Breast epithelium (tissue), 4 donors: Measurements from ENCODE around the gene ACAA1. TPM values are rescaled to one million over a fixed set of nuclear protein-coding genes. Genes with fewer than 3 reads are reported as not detected.
"Not testable (repeated sequence)": the region's sequence is repeated elsewhere in the genome, so short reads cannot be mapped to it uniquely, and the experiment has no call there.

Experiments used
- DNase-seq, 2 donors: peaks; one replicate each; pipeline ENCODE4 v3.0.0-alpha.2; 2019; ENCODE audit warnings: low spot score in 2 of 2
- H3K27ac ChIP-seq, 2 donors: fragments of 200-600 bp; sonication (generic) in 1 of 2; one replicate each; pipeline ENCODE4 v1.5.1; 2016 to 2019; ENCODE audit warnings: mild to moderate bottlenecking in 1 of 2
- H3K27me3 ChIP-seq, 2 donors: fragments of 200-600 bp; sonication (generic) in 1 of 2; one replicate each; pipeline versions ENCODE4 v1.5.1 to v1.6.0; 2017 to 2019; ENCODE audit warnings: control low read depth in 1 of 2, mild to moderate bottlenecking in 1 of 2
- H3K36me3 ChIP-seq: fragments of 200-600 bp; one replicate; pipeline ENCODE4 v1.5.1; 2019
- H3K4me1 ChIP-seq, 2 donors: fragments of 200-600 bp; sonication (generic); one replicate each; pipeline ENCODE4 v1.5.1; 2016 to 2019; ENCODE audit warnings: control low read depth in 1 of 2
- H3K4me3 ChIP-seq, 3 donors: fragments of 200-600 bp; sonication (generic); 1 replicate in 2 of 3; 2 replicates in 1 of 3; pipeline ENCODE4 v1.5.1; 2016 to 2019; ENCODE audit warnings: mild to moderate bottlenecking in 3 of 3, moderate library complexity in 2 of 3
- H3K9me3 ChIP-seq, 2 donors: fragments of 200-600 bp; sonication (generic) in 1 of 2; one replicate each; pipeline ENCODE4 v1.5.1; 2016 to 2019; ENCODE audit warnings: control low read depth in 1 of 2
- POLR2A ChIP-seq: fragments of 450-650 bp; IDR thresholded peaks from one replicate; pipeline ENCODE4 v1.6.1; 2016; ENCODE audit warnings: antibody characterized with exemption, mild to moderate bottlenecking, moderate library complexity
- POLR2AphosphoS5 ChIP-seq, 3 donors: sonication (generic); formaldehyde crosslinking; IDR thresholded peaks; one replicate each; pipeline ENCODE4 v1.6.1; 2017; ENCODE audit warnings: antibody characterized with exemption in 3 of 3
- intact Hi-C: fragments of 100-400 bp; cut with DNase I; formaldehyde crosslinking; loops from one replicate; pipeline ENCODE4 v1.15.1; 2023; ENCODE audit warnings: low total_unique reads
- total RNA-seq, 3 donors: library from RNA; depleted of rRNA; stranded (reverse); fragments of >200 nt; gene quantifications; one replicate each; pipeline ENCODE4 v1.1.0, GENCODE V29; 2016
- TF ChIP-seq, protein P1 (sequence below), 3 donors: fragments of 450-650 bp; IDR thresholded peaks; one replicate each; pipeline ENCODE4 v1.5.1; 2016 to 2017; ENCODE audit warnings: antibody characterized with exemption in 3 of 3, mild to moderate bottlenecking in 3 of 3, moderate library complexity in 3 of 3

The ACAA1 gene
- total RNA-seq, 3 donors from 2014 or later: 69.2 to 87.5 (median 83.9) TPM

DNA sequence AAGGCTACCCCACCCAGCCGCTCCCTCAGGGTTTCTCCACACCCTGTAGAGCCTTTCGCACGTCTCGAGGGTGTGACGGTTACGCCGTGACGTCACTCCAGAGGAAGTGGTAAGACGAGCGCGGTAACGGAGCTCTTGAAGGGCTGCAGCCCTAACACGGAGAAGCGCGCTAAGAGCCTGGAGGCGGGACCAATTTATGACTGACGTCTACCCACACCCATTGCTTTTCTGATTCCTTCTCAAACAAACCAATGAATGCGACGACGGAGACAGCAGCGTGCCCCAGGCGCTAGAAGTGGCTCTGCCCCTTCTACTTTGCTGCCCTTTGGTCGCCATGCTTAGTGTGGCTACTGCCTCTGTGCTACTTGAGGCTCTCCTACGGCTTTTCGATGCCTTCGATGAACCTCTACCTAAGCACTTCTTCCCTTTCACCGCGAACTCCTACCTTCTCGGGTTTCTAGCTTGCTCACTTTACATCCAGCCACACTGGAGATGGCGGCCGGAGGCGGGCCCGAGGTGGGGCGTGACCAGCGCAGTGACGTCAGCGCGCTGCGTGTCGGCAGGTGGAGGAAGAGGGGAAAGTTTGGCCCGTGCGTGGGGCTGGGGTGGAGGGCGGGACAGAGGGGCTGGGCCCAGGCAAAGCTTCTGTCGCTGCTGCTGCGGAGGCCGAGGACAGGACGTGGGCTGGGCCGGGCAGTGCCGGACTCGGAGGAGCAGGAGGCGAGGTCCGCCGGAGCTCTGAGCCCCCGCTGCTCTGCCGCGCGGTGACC is 28.2 kb upstream of the ACAA1 start, which contains the start of gene OXSR1:
TSS of gene OXSR1 (plus strand) at position 586 of the 770 bp plus-strand sequence. CDS start 340 bp downstream, outside the sequence.
- Histone ChIP-seq H3K27ac (peak within 1 kb of the TSS; percentile 97 to 99), H3K4me3 (peak within 1 kb of the TSS; percentile 73 to 98 (median 93)), H3K9me3 (no peaks in the 10 kb centered on the region), H3K36me3 (no peaks in the 10 kb centered on the region), H3K4me1 (peaks cover 0 to 4% of the 10 kb centered on the region in 2 donors), H3K27me3 (no peaks in the 10 kb centered on the region)
- peak; percentile 83 to 99 (median 93) for TF ChIP-seq POLR2AphosphoS5 (IDR thresholded peaks at IDR 0.05)
- TF ChIP-seq, protein P1, sequence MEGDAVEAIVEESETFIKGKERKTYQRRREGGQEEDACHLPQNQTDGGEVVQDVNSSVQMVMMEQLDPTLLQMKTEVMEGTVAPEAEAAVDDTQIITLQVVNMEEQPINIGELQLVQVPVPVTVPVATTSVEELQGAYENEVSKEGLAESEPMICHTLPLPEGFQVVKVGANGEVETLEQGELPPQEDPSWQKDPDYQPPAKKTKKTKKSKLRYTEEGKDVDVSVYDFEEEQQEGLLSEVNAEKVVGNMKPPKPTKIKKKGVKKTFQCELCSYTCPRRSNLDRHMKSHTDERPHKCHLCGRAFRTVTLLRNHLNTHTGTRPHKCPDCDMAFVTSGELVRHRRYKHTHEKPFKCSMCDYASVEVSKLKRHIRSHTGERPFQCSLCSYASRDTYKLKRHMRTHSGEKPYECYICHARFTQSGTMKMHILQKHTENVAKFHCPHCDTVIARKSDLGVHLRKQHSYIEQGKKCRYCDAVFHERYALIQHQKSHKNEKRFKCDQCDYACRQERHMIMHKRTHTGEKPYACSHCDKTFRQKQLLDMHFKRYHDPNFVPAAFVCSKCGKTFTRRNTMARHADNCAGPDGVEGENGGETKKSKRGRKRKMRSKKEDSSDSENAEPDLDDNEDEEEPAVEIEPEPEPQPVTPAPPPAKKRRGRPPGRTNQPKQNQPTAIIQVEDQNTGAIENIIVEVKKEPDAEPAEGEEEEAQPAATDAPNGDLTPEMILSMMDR (IDR thresholded peaks at IDR 0.05): no peak
- peak; percentile 82 for TF ChIP-seq POLR2A
- intact Hi-C loops: no loop called here
- peak; percentile 98 to 99 for DNase-seq

DNA sequence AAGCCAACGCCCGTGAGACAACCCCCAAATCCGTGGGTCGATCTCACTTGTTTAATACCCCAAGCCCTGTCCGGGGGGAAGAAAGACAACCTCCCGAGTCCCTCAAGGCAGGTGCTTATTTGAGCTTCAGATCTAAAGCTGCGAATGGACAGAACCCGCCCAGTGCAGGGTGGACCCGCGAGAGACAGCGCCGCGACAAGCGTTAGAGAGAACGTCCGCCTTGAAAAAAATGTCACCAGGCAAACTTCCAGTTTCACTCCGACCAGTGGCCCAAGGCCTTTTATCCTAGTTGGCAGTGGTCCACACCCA is 27.7 kb upstream of the ACAA1 start:
- peaks cover 0 to 4% of the 10 kb centered on the region in 2 donors for H3K4me1 ChIP-seq
- intact Hi-C loops: no loop called here
- peak overlapping the region; percentile 73 to 98 (median 93) for H3K4me3 ChIP-seq
- H3K27me3 ChIP-seq: no peaks in the 10 kb centered on the region
- H3K27ac ChIP-seq: peak overlapping the region; percentile 97 to 99
- no peak for DNase-seq
- H3K36me3 ChIP-seq: no peaks in the 10 kb centered on the region
- TF ChIP-seq, protein P1 (IDR thresholded peaks at IDR 0.05): no peak
- no peak for TF ChIP-seq POLR2A
- no peak for TF ChIP-seq POLR2AphosphoS5 (IDR thresholded peaks at IDR 0.05)
- H3K9me3 ChIP-seq: no peaks in the 10 kb centered on the region

DNA sequence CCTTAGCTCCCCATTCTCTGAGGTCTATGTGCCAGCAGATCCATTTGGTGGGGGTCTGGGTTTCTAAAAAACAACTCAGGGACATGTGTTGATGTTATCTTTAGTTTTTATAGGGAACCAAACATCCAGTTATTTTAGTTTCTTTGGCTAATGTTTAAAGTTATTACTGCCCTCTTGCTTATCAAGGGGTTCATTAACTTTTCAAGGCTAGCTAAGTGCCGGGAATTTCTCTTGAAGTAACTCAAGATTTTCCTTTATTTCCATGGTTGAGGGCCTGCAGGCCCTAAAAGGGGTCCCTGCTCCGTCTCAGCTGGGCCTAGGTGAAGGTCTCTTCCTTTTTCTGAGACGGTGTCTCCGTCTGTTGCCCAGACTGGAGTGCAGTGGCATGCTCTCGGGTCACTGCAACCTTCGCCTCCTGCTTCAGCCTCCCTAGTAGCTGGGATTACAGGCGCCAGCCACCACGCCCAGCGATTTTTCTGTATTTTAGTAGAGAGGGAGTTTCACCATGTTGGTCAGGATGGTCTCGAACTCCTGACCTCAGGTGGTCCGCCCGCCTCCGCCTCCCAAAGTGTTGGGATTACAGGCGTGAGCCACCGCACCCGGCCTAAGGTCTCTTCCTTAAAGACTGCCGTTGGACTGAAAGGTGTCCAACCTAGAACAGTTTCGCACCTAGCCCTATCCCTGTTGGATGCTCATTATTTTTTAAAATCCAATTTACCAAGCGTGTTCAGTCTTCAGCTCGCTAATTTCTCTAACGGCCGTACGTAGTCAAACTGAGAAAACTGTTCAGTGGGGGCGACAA is 27.1 kb upstream of the ACAA1 start:
- no peak for DNase-seq
- intact Hi-C loops: no loop called here
- Histone ChIP-seq H3K27me3 (no peaks in the 10 kb centered on the region), H3K4me1 (peaks cover 0 to 4% of the 10 kb centered on the region in 2 donors), H3K9me3 (no peaks in the 10 kb centered on the region), H3K4me3 (peak overlapping the region; percentile 73 to 98 (median 93)), H3K27ac (peak overlapping the region; percentile 97 to 99), H3K36me3 (no peaks in the 10 kb centered on the region)
- no peak for TF ChIP-seq POLR2AphosphoS5 (IDR thresholded peaks at IDR 0.05)
- no peak for TF ChIP-seq POLR2A
- TF ChIP-seq, protein P1 (IDR thresholded peaks at IDR 0.05): no peak

DNA sequence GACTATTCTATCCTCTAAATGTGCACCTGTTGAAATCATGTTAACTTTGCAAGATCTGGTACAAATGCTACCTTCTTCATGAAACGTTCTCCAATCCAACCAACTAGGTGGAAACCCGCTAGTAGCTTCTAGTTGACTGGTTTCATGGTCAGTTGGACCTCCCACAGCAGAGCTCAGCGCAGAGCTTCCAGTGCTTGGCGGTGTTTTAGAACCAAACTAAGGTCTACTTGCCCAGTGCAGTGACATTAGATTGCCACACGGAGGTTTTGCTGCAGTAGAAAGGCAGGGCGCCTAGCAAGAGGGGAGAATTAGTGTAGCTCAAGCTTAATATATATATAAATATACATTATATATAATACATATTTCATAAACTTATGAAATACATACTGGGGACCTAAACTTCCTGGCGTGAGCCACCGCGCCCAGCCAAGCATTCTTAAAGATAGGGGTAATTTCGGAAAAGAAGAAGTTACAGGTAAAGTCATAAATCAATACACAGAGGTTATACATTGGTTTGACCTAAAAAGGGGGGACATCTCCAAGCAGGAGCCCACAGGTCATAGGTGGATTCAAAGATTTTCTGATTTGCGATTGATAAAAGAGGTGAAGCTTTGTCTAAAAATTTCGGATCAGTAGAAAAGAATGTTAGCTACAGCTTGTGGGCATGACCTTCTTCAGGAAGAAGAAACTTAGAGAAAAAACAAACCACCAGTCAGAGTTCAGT is 26.4 kb upstream of the ACAA1 start:
- Histone ChIP-seq H3K4me3 (no peak overlapping the region), H3K27ac (no peak overlapping the region), H3K36me3 (no peaks in the 10 kb centered on the region), H3K9me3 (no peaks in the 10 kb centered on the region), H3K27me3 (no peaks in the 10 kb centered on the region), H3K4me1 (peaks cover 0 to 4% of the 10 kb centered on the region in 2 donors)
- intact Hi-C loops: no loop called here
- no peak for DNase-seq
- TF ChIP-seq POLR2A: no peak
- no peak for TF ChIP-seq POLR2AphosphoS5 (IDR thresholded peaks at IDR 0.05)
- TF ChIP-seq, protein P1 (IDR thresholded peaks at IDR 0.05): no peak

DNA sequence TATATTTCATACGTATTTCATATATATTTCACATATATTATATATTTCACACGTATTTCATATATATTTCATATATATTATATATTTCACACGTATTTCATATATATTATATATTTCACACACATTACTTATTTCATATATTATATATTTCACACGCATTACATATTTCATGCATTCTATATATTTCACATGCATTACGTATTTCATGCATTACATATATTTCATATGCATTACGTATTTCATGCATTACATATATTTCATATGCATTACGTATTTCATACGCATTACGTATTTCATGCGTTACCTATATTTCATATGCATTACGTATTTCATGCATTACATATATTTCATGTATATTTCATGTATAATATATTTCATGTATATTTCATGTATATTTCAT is 23.8 kb upstream of the ACAA1 start:
- H3K36me3 ChIP-seq, H3K27ac ChIP-seq, H3K4me1 ChIP-seq, H3K9me3 ChIP-seq, intact Hi-C loops, DNase-seq, H3K4me3 ChIP-seq, H3K27me3 ChIP-seq: not testable (repeated sequence)
